GM18951 (cell line): Measurements from ENCODE around the gene CTRB1.

Experiments used
- POLR2A ChIP-seq: IDR thresholded peaks from 4 replicates; pipeline ENCODE4 v1.6.1; 2011; ENCODE audit warnings: mild to moderate bottlenecking; ENCODE audit not compliant: insufficient read length, insufficient read depth; ENCODE audit errors: extremely low read depth
- in situ Hi-C: fragments of 300-500 bp; cut with MboI; formaldehyde crosslinking; loops from one replicate; pipeline ENCODE4 v1.12.0; 2022; ENCODE audit warnings: low sequenced_read_pairs, mixed read lengths, inconsistent platforms; ENCODE audit not compliant: unreplicated experiment

The CTRB1 gene

DNA sequence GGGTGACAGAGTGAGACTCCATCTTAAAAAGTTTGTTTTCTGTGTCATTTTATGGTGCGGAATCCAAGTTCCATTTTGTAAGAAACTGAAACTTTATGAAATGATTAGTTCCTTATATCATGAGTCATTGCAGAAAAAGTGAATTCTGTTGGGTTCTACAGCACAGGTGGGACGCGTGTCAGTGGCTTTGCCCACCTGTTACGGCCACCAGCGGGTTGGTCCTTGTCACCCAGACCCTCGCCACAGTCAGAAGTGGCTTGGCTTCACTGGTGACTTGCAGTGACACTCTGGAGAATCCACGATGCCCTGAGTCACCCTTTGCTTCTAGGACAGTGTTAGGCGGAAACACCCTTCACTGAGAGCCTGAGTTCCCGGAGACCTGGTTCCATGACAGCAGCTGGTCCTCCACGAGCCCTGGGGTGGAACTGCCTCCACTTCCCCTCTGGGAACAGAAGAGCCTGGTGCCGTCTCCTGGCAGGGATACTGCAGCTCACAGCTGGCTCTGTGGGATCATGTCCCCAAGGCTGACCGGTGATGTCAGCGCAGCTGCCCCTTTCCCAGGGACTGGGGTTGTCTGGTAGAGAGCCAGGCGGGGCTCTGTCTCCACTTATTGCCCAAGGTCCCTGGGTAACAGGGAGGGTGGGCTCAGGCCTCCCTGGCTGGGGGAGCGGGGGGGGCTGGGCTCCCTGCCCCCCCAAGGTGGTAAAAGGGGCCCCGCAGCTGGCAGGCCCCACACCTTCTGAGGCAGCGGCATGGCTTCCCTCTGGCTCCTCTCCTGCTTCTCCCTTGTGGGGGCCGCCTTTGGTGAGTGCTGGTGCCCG, at the start of gene CTRB1:
CTRB1 (plus strand) TSS at position 733 of the 821 bp plus-strand sequence; CDS start at position 753, 20 bp downstream.
- in situ Hi-C loops, result no loop called here

DNA sequence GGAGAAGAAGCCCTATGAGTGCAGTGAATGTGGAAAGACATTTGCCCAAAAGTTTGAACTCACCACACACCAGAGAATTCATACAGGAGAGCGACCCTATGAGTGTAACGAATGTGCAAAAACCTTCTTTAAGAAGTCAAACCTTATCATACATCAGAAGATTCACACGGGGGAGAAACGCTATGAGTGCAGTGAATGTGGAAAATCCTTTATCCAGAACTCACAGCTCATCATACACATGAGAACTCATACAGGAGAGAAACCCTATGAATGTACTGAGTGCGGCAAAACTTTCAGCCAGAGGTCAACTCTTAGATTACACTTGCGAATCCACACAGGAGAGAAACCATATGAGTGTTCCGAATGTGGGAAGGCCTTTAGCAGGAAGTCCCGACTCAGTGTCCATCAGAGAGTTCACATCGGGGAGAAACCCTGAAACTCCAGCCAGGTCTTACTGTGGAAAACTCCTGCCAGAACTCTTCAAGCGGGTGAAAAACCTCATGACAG, 48.8 kb upstream of the CTRB1 start:
- TF ChIP-seq POLR2A, result no peak
- in situ Hi-C loops, result no loop called here

More for the DNA sequence above, at the start of gene CTRB1:
- TF ChIP-seq POLR2A, result no peak

- in situ Hi-C loops, result no loop called here
- TF ChIP-seq POLR2A, result no peak
Measured at GRCh38 chr16:75172578-75172977, 46.2 kb upstream of the CTRB1 start.

DNA sequence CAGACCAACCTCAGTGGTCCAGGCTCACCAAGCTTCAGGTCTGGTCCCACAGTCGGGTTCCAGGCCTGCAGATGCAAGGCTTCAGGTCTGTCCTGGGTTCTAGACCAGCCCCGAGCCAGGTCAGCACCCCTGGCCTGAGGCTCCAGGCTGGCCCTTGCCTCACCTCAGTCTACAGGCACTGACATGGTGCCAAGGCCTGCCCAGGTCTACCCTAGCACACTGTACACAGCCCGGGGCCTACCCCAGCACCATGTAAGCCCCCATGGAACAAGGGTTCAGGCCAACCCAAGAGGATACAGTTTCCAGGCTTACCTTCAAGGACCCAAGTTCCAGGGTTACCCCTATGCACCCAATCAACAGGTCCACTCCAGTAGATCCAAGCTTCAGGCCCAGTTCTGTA, 43.7 kb upstream of the CTRB1 start:
- TF ChIP-seq POLR2A, result no peak
- in situ Hi-C loops, result loop anchor here (25.0 kb wide), 1 partner anchor 587 kb away; no protein-coding TSS in a partner anchor

- in situ Hi-C loops, result loop anchor here (25.0 kb wide), 1 partner anchor 585 kb away; no protein-coding TSS in a partner anchor
- TF ChIP-seq POLR2A, result no peak
Measured at GRCh38 chr16:75176926-75177325, 41.9 kb upstream of the CTRB1 start.

- in situ Hi-C loops, result loop anchor here (25.0 kb wide), 1 partner anchor 583 kb away; no protein-coding TSS in a partner anchor
- TF ChIP-seq POLR2A, result no peak
Measured at GRCh38 chr16:75179208-75179607, 39.6 kb upstream of the CTRB1 start.

DNA sequence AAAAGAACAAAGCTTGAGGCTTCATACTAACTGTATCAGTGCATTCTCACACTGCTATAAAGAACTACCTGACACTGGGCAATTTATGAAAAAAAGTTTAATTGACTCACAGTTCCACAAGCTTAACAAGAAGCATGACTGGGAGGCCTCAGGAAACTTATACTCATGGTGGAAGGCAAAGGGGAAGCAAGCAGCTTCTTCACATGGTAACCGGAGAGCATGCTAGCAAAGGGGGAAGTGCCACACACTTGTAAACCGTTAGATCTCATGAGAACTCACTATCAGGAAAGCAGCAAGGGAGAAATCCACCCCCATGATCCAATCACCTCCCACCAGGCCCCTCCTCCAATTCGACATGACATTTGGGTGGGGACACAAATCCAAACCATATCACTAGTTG, 37.2 kb upstream of the CTRB1 start:
- TF ChIP-seq POLR2A, result no peak
- in situ Hi-C loops, result loop anchor here (25.0 kb wide), 1 partner anchor 581 kb away; no protein-coding TSS in a partner anchor

DNA sequence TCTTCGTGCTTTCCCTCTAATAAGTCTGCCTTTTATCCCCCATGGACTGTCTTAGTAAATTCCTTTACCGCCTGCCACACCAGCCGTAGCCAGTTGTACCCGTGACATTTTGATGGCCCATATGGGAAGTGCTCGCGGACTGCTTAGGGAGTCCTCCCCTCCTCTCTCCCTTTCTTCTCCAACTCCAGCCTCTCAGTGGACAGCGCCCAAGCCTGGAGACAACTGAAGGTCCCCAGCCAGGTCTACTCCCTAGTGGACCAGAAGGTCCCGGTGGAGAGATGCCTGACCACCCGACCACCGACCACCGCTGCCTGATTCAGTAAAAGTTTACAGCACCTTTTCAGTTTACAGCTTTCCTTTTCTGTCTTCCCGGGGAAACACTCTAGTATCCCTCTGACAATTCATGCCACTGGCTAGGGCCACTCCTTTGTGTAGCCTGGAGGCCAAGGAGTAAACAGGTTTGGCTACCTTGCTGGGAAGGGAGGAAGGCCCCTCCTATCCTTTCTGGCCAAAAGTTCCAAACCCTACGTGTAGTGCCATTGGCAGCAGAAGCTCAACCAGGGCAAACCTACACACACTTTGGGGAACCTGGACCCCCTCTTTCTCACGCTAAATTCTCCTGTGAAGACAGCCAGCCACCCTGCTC, 29.8 kb upstream of the CTRB1 start:
- no peak for TF ChIP-seq POLR2A
- in situ Hi-C loops, result loop anchor here (25.0 kb wide), 1 partner anchor 573 kb away; no protein-coding TSS in a partner anchor

- in situ Hi-C loops, result loop anchor here (25.0 kb wide), 1 partner anchor 573 kb away; no protein-coding TSS in a partner anchor
- TF ChIP-seq POLR2A, result no peak
Measured at GRCh38 chr16:75189638-75190245, 29.0 kb upstream of the CTRB1 start.

DNA sequence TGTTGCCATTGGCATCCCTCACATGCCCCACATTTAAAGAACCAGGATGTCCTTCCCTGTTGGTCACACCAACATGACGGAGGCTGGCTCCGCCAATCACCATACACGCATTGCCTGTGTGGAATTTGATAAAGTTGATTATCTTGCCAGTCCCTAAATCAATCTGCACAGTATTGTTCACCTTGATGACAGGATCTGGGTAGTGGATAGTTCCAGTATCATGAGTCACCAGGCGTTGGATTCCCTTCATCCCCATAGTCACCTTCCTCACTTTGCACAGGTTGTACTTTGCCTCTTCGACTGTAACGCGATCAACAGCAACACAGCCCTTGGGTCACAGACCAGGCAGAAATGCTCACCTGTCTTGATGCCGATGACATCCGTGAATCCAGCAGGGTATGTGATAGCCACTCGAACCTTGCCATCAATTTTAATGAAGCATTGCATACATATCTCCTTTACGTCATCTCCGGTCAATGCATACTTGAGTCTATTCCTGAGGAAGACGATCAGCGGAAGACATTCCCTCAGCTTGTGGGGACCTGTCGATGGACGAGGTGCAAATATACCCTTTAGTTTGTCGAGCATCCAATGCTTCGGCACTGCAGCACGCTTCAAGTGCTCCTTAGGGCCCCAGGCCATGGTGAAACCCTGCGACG, 26.1 kb upstream of the CTRB1 start:
- no peak for TF ChIP-seq POLR2A
- in situ Hi-C loops, result loop anchor here (25.0 kb wide), 1 partner anchor 570 kb away; no protein-coding TSS in a partner anchor

GRCh38 chr16:75193265-75193650, 25.5 kb upstream of the CTRB1 start:
- in situ Hi-C loops, result loop anchor here (25.0 kb wide), 1 partner anchor 569 kb away; no protein-coding TSS in a partner anchor
- no peak for TF ChIP-seq POLR2A

- TF ChIP-seq POLR2A, result no peak
- in situ Hi-C loops, result loop anchor here (25.0 kb wide), 1 partner anchor 568 kb away; no protein-coding TSS in a partner anchor
Measured at GRCh38 chr16:75193730-75194444, 24.9 kb upstream of the CTRB1 start.
